Measurements from ENCODE around the gene ATP6V0E1. TPM values are rescaled to one million over a fixed set of nuclear protein-coding genes. Genes with fewer than 3 reads are reported as not detected.
"Not testable (repeated sequence)": the region's sequence is repeated elsewhere in the genome, so short reads cannot be mapped to it uniquely, and the experiment has no call there.

ATP6V0E1 gene
- total RNA-seq, 3 donors from 2014 or later: 173 to 219 (median 185) TPM

- no peak overlapping the region for H3K27ac ChIP-seq
- no peak for TF ChIP-seq POLR2A (IDR thresholded peaks at IDR 0.05)
- no peak for TF ChIP-seq CTCF (IDR thresholded peaks at IDR 0.05)
- no peak for TF ChIP-seq POLR2AphosphoS5 (IDR thresholded peaks at IDR 0.05)
- DNase-seq (ENCODE audit: low spot score in 2 of 2): no peak
- H3K36me3 ChIP-seq: no peaks in the 10 kb centered on the region
- H3K27me3 ChIP-seq: no peaks in the 10 kb centered on the region
- no peaks in the 10 kb centered on the region for H3K9me3 ChIP-seq
- intact Hi-C loops (cut with DNase I; ENCODE audit: low total_unique reads): no loop called here
- H3K4me1 ChIP-seq: peaks cover 0 to 4% of the 10 kb centered on the region in 2 donors
- H3K4me3 ChIP-seq: no peak overlapping the region
These were observed 91.7 kb downstream of the ATP6V0E1 start for GRCh38 chr5:173075137-173075843.

GRCh38 chr5:173075970-173076369 lies 92.4 kb downstream of the ATP6V0E1 start:
- TF ChIP-seq POLR2AphosphoS5 (IDR thresholded peaks at IDR 0.05) (no peak), CTCF (IDR thresholded peaks at IDR 0.05) (no peak), POLR2A (IDR thresholded peaks at IDR 0.05) (no peak)
- no peak overlapping the region for H3K27ac ChIP-seq
- no peaks in the 10 kb centered on the region for H3K9me3 ChIP-seq
- H3K27me3 ChIP-seq: no peaks in the 10 kb centered on the region
- H3K4me3 ChIP-seq: no peak overlapping the region
- intact Hi-C loops (cut with DNase I; ENCODE audit: low total_unique reads): no loop called here
- H3K36me3 ChIP-seq: no peaks in the 10 kb centered on the region
- no peak for DNase-seq (ENCODE audit: low spot score in 2 of 2)
- peaks cover 0 to 4% of the 10 kb centered on the region in 2 donors for H3K4me1 ChIP-seq

GRCh38 chr5:173076471-173076870 lies 92.9 kb downstream of the ATP6V0E1 start:
- H3K9me3 ChIP-seq; H3K27me3 ChIP-seq; H3K4me3 ChIP-seq; H3K4me1 ChIP-seq; DNase-seq (ENCODE audit: low spot score in 2 of 2); intact Hi-C loops (cut with DNase I; ENCODE audit: low total_unique reads); H3K36me3 ChIP-seq; H3K27ac ChIP-seq: not testable (repeated sequence)

GRCh38 chr5:173078878-173079277 lies 95.3 kb downstream of the ATP6V0E1 start:
- no peak for TF ChIP-seq CTCF (IDR thresholded peaks at IDR 0.05)
- TF ChIP-seq POLR2A (IDR thresholded peaks at IDR 0.05): no peak
- TF ChIP-seq POLR2AphosphoS5 (IDR thresholded peaks at IDR 0.05): no peak
- H3K9me3 ChIP-seq: no peaks in the 10 kb centered on the region
- intact Hi-C loops (cut with DNase I; ENCODE audit: low total_unique reads): no loop called here
- H3K27me3 ChIP-seq: no peaks in the 10 kb centered on the region
- H3K36me3 ChIP-seq: no peaks in the 10 kb centered on the region
- no peak overlapping the region for H3K27ac ChIP-seq
- no peak for DNase-seq (ENCODE audit: low spot score in 2 of 2)
- no peak overlapping the region for H3K4me3 ChIP-seq
- peaks cover 0 to 4% of the 10 kb centered on the region in 2 donors for H3K4me1 ChIP-seq

Other genes starting within 250 kb of the ATP6V0E1 start
- gene DUSP1, start 212.6 kb upstream of the ATP6V0E1 start, total RNA-seq: 1,000 to 10,000 TPM in 2 of 3 donors, 100 to 1,000 TPM in 1; 752 to 1,562 (median 1,015) TPM
- gene ERGIC1, start 149.5 kb upstream of the ATP6V0E1 start, total RNA-seq: 100 to 1,000 TPM in 1 of 3 donors, 10 to 100 TPM in 2; 86.6 to 139 (median 95.2) TPM
- 10 to 100 TPM; 21.4 to 34.1 (median 22.0) TPM for gene RPL26L1, start 24.3 kb upstream of the ATP6V0E1 start, total RNA-seq
- gene CREBRF, start 72.6 kb downstream of the ATP6V0E1 start, total RNA-seq: 10 to 100 TPM; 51.1 to 77.1 (median 63.8) TPM
- 10 to 100 TPM; 11.1 to 12.9 (median 11.7) TPM for gene BNIP1, start 160.8 kb downstream of the ATP6V0E1 start, total RNA-seq

Measured in breast epithelium (tissue), 4 donors.